Stomach smooth muscle (tissue), 2 donors: ENCODE data around the gene C19orf25.
A peak's percentile ranks its signal among the peaks of the same experiment; 100 is the strongest.

Source experiments
- H3K27ac ChIP-seq: one replicate; pipeline ENCODE4 v1.7.0; 2013; ENCODE audit warnings: mild to moderate bottlenecking, low read length, inconsistent platforms
- H3K27me3 ChIP-seq, 2 donors: one replicate each; pipeline ENCODE4 v1.7.0; 2013; ENCODE audit warnings: low read length in 2 of 2; ENCODE audit not compliant: insufficient read depth in 2 of 2, control insufficient read depth in 1 of 2
- H3K36me3 ChIP-seq, 2 donors: one replicate each; pipeline ENCODE4 v1.7.0; 2013; ENCODE audit warnings: low read length in 2 of 2; ENCODE audit not compliant: control insufficient read depth in 2 of 2, insufficient read depth in 2 of 2
- H3K4me1 ChIP-seq: one replicate; pipeline ENCODE4 v1.7.0; 2013; ENCODE audit warnings: low read length; ENCODE audit not compliant: control insufficient read depth, insufficient read depth
- H3K4me3 ChIP-seq, 2 donors: one replicate each; pipeline ENCODE4 v1.7.0; 2013; ENCODE audit warnings: low read length in 2 of 2
- H3K9ac ChIP-seq, 2 donors: one replicate each; pipeline ENCODE4 v1.7.0; 2013; ENCODE audit warnings: low read length in 2 of 2, mild to moderate bottlenecking in 1 of 2
- H3K9me3 ChIP-seq, 2 donors: one replicate each; pipeline ENCODE4 v1.7.0; 2013; ENCODE audit warnings: low read length in 2 of 2; ENCODE audit not compliant: control insufficient read depth in 2 of 2
- donor health status: healthy.
- donor health status: Pancreatic carcinoma.

The C19orf25 gene

GRCh38 chr19:1468274-1468820, 10.7 kb downstream of the C19orf25 start:
- Histone ChIP-seq H3K4me1 (peaks cover 61% of the 10 kb centered on the region), H3K27me3 (peaks cover 47 to 76% of the 10 kb centered on the region in 2 donors), H3K9me3 (no peaks in the 10 kb centered on the region), H3K4me3 (peak overlapping the region in 1 of 2 donors; percentile 29), H3K9ac (no peak overlapping the region), H3K36me3 (no peaks in the 10 kb centered on the region), H3K27ac (no peak overlapping the region)

GRCh38 chr19:1467490-1468273, 11.3 kb downstream of the C19orf25 start:
- Histone ChIP-seq H3K27me3 (peaks cover 41 to 70% of the 10 kb centered on the region in 2 donors), H3K4me1 (peaks cover 56% of the 10 kb centered on the region), H3K4me3 (peak overlapping the region in 1 of 2 donors; percentile 29), H3K9ac (no peak overlapping the region), H3K9me3 (no peaks in the 10 kb centered on the region), H3K36me3 (no peaks in the 10 kb centered on the region), H3K27ac (no peak overlapping the region)

GRCh38 chr19:1467215-1467489, 11.9 kb downstream of the C19orf25 start:
- Histone ChIP-seq H3K36me3 (no peaks in the 10 kb centered on the region), H3K9me3 (no peaks in the 10 kb centered on the region), H3K27ac (no peak overlapping the region), H3K4me1 (peaks cover 56% of the 10 kb centered on the region), H3K9ac (no peak overlapping the region), H3K27me3 (peaks cover 35 to 65% of the 10 kb centered on the region in 2 donors), H3K4me3 (no peak overlapping the region)

- H3K4me1 ChIP-seq: peaks cover 52% of the 10 kb centered on the region
- peaks cover 30 to 59% of the 10 kb centered on the region in 2 donors for H3K27me3 ChIP-seq
- no peak overlapping the region for H3K27ac ChIP-seq
- no peaks in the 10 kb centered on the region for H3K36me3 ChIP-seq
- H3K9me3 ChIP-seq: no peaks in the 10 kb centered on the region
- no peak overlapping the region for H3K4me3 ChIP-seq
- no peak overlapping the region for H3K9ac ChIP-seq
Observed at GRCh38 chr19:1466461-1467214, 12.4 kb downstream of the C19orf25 start.

GRCh38 chr19:1466018-1466460, 13.0 kb downstream of the C19orf25 start:
- no peaks in the 10 kb centered on the region for H3K9me3 ChIP-seq
- H3K27ac ChIP-seq: no peak overlapping the region
- no peak overlapping the region for H3K4me3 ChIP-seq
- H3K4me1 ChIP-seq: peaks cover 46% of the 10 kb centered on the region
- peaks cover 24 to 53% of the 10 kb centered on the region in 2 donors for H3K27me3 ChIP-seq
- H3K9ac ChIP-seq: no peak overlapping the region
- no peaks in the 10 kb centered on the region for H3K36me3 ChIP-seq

- H3K4me1 ChIP-seq: peaks cover 40% of the 10 kb centered on the region
- no peaks in the 10 kb centered on the region for H3K36me3 ChIP-seq
- peaks cover 20 to 47% of the 10 kb centered on the region in 2 donors for H3K27me3 ChIP-seq
- no peak overlapping the region for H3K27ac ChIP-seq
- no peak overlapping the region for H3K9ac ChIP-seq
- no peak overlapping the region for H3K4me3 ChIP-seq
- H3K9me3 ChIP-seq: no peaks in the 10 kb centered on the region
Observed at GRCh38 chr19:1465191-1466016, 13.6 kb downstream of the C19orf25 start.

GRCh38 chr19:1461862-1462261, 17.2 kb downstream of the C19orf25 start:
- peaks cover 10% of the 10 kb centered on the region for H3K4me1 ChIP-seq
- H3K36me3 ChIP-seq: no peaks in the 10 kb centered on the region
- peaks cover 20 to 29% of the 10 kb centered on the region in 2 donors for H3K27me3 ChIP-seq
- no peaks in the 10 kb centered on the region for H3K9me3 ChIP-seq
- no peak overlapping the region for H3K9ac ChIP-seq
- no peak overlapping the region for H3K27ac ChIP-seq
- H3K4me3 ChIP-seq: no peak overlapping the region

GRCh38 chr19:1460033-1460995, 18.7 kb downstream of the C19orf25 start:
- Histone ChIP-seq H3K27me3 (peaks cover 22 to 29% of the 10 kb centered on the region in 2 donors), H3K36me3 (no peaks in the 10 kb centered on the region), H3K4me3 (no peak overlapping the region), H3K27ac (no peak overlapping the region), H3K4me1 (peaks cover 7% of the 10 kb centered on the region), H3K9me3 (no peaks in the 10 kb centered on the region), H3K9ac (no peak overlapping the region)

- peaks cover 24 to 31% of the 10 kb centered on the region in 2 donors for H3K27me3 ChIP-seq
- H3K4me1 ChIP-seq: peaks cover 4% of the 10 kb centered on the region
- H3K9me3 ChIP-seq: no peaks in the 10 kb centered on the region
- no peak overlapping the region for H3K9ac ChIP-seq
- H3K4me3 ChIP-seq: no peak overlapping the region
- no peaks in the 10 kb centered on the region for H3K36me3 ChIP-seq
- H3K27ac ChIP-seq: no peak overlapping the region
Observed at GRCh38 chr19:1459479-1459878, 19.5 kb downstream of the C19orf25 start.
